Upper lobe of right lung (tissue), 1 donor: ENCODE data around the gene LTBP2. TPM values are rescaled to one million over a fixed set of nuclear protein-coding genes. Genes with fewer than 3 reads are reported as not detected.
A peak's percentile ranks its signal among the peaks of the same experiment; 100 is the strongest.
"Not testable (repeated sequence)": the region's sequence is repeated elsewhere in the genome, so short reads cannot be mapped to it uniquely, and the experiment has no call there.

Experiments
- ATAC-seq: fragments of 200-7000 bp; cut with Tn5 transposase; one replicate; pipeline ENCODE4 v1.9.1; 2020; ENCODE audit warnings: mild to moderate bottlenecking, moderate library complexity
- DNase-seq: peaks from one replicate; pipeline ENCODE4 v3.0.0-alpha.2; 2020
- H3K27ac ChIP-seq: fragments of 200-600 bp; one replicate; pipeline ENCODE4 v1.8.0; 2022
- H3K27me3 ChIP-seq: fragments of 200-600 bp; one replicate; pipeline ENCODE4 v1.8.0; 2022; ENCODE audit warnings: mild to moderate bottlenecking
- H3K36me3 ChIP-seq: fragments of 200-600 bp; one replicate; pipeline ENCODE4 v1.8.0; 2022
- H3K4me1 ChIP-seq: fragments of 200-600 bp; one replicate; pipeline ENCODE4 v1.8.0; 2022
- H3K4me3 ChIP-seq: fragments of 200-600 bp; one replicate; pipeline ENCODE4 v1.8.0; 2022; ENCODE audit warnings: mild to moderate bottlenecking
- H3K9me3 ChIP-seq: fragments of 200-600 bp; one replicate; pipeline ENCODE4 v1.8.0; 2022
- CTCF ChIP-seq: fragments of 200-600 bp; IDR thresholded peaks from one replicate; pipeline ENCODE4 v1.8.0; 2022; ENCODE audit warnings: antibody characterized with exemption
- intact Hi-C: fragments of 100-400 bp; cut with DNase I; formaldehyde crosslinking; loops from one replicate; pipeline ENCODE4 v1.11.0; 2022
- total RNA-seq: library from RNA; stranded (reverse); fragmentation: NEBNext Ultra II Directional; extraction: Animal tissue kit (Norgen Biotek cat#: 25700); gene quantifications from one replicate; pipeline ENCODE4 v1.2.1, GENCODE V29; 2021
- donor health status: DM: no; HTN: yes; CAD: no; lungs with severe emphysema.

The LTBP2 gene
- total RNA-seq, 1 donor from 2014 or later = 117 TPM

DNA sequence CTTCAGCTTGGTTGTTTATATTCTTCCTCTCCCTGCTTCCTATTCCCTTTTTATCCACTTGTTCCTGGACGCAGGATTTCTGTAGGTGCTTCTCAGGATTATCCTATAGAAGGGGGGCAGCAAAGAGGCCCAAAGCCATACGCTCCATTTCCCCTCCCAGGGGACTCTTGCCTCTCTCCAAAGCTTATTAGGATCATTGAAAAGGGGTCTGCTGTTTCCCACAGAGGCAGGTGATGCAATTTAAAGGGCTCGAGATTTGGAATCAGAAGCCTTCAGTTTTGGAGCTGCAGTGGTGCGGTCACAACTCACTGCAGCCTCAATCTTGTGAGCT, 154.5 kb downstream of the LTBP2 start:
- no peak overlapping the region for H3K27ac ChIP-seq
- ATAC-seq = no peak
- no peaks in the 10 kb centered on the region for H3K9me3 ChIP-seq
- no peaks in the 10 kb centered on the region for H3K36me3 ChIP-seq
- DNase-seq = no peak
- no peak overlapping the region for H3K4me3 ChIP-seq
- H3K27me3 ChIP-seq = no peaks in the 10 kb centered on the region
- TF ChIP-seq CTCF = no peak
- peaks cover 4% of the 10 kb centered on the region for H3K4me1 ChIP-seq
- intact Hi-C loops = no loop called here

GRCh38 chr14:74456684-74457564, 155.1 kb downstream of the LTBP2 start:
- no peaks in the 10 kb centered on the region for H3K27me3 ChIP-seq
- H3K27ac ChIP-seq = no peak overlapping the region
- intact Hi-C loops = no loop called here
- H3K36me3 ChIP-seq = no peaks in the 10 kb centered on the region
- H3K9me3 ChIP-seq = no peaks in the 10 kb centered on the region
- peak; percentile 9 for ATAC-seq
- TF ChIP-seq CTCF = no peak
- H3K4me3 ChIP-seq = no peak overlapping the region
- H3K4me1 ChIP-seq = peaks cover 4% of the 10 kb centered on the region
- DNase-seq = no peak

- H3K4me3 ChIP-seq, DNase-seq, H3K27ac ChIP-seq, ATAC-seq, H3K4me1 ChIP-seq, H3K36me3 ChIP-seq, intact Hi-C loops, H3K9me3 ChIP-seq, H3K27me3 ChIP-seq: not testable (repeated sequence)
These were observed 157.6 kb downstream of the LTBP2 start for GRCh38 chr14:74454397-74454796.

Other genes starting within 250 kb of the LTBP2 start
- gene SYNDIG1L, start 186.0 kb downstream of the LTBP2 start, total RNA-seq = 2.9 TPM
- gene NPC2, start 118.9 kb downstream of the LTBP2 start, total RNA-seq = 849 TPM
- gene ISCA2, start 118.5 kb downstream of the LTBP2 start, total RNA-seq = 21.4 TPM
- 36.8 TPM for gene AREL1, start 100.8 kb upstream of the LTBP2 start, total RNA-seq
- gene FCF1, start 100.9 kb upstream of the LTBP2 start, total RNA-seq = 40.7 TPM
- 53.0 TPM for gene YLPM1, start 151.1 kb upstream of the LTBP2 start, total RNA-seq